ENCODE data around the gene SPATS2L. TPM values are rescaled to one million over a fixed set of nuclear protein-coding genes. Genes with fewer than 3 reads are reported as not detected.
"Not testable (repeated sequence)": the region's sequence is repeated elsewhere in the genome, so short reads cannot be mapped to it uniquely, and the experiment has no call there.

The SPATS2L gene
- total RNA-seq, 1 donor from 2014 or later: 65.6 TPM

GRCh38 chr2:200342235-200342634 is 35.7 kb downstream of the SPATS2L start:
- peaks cover 62% of the 10 kb centered on the region for H3K4me1 ChIP-seq

GRCh38 chr2:200342654-200343053 is 36.2 kb downstream of the SPATS2L start:
- no peak for TF ChIP-seq POLR2AphosphoS5 (IDR thresholded peaks at IDR 0.05; ENCODE audit: insufficient read depth in 1 of 2, low read depth in 1 of 2)
- TF ChIP-seq POLR2A (IDR thresholded peaks at IDR 0.05): no peak
- TF ChIP-seq CTCF (IDR thresholded peaks at IDR 0.05): no peak
- peaks cover 62% of the 10 kb centered on the region for H3K4me1 ChIP-seq
- H3K9me3 ChIP-seq: no peaks in the 10 kb centered on the region
- intact Hi-C loops (cut with DNase I): no loop called here
- no peaks in the 10 kb centered on the region for H3K36me3 ChIP-seq
- DNase-seq (ENCODE audit: extremely low spot score in 2 of 2): no peak
- H3K27me3 ChIP-seq: no peaks in the 10 kb centered on the region
- H3K4me3 ChIP-seq: no peak overlapping the region
- no peak overlapping the region for H3K27ac ChIP-seq

More at GRCh38 chr2:200342235-200342634, 35.7 kb downstream of the SPATS2L start:
- H3K36me3 ChIP-seq: no peaks in the 10 kb centered on the region
- no peak for DNase-seq (ENCODE audit: extremely low spot score in 2 of 2)
- no peak for TF ChIP-seq CTCF (IDR thresholded peaks at IDR 0.05)
- no peak for TF ChIP-seq POLR2A (IDR thresholded peaks at IDR 0.05)
- no peak for TF ChIP-seq POLR2AphosphoS5 (IDR thresholded peaks at IDR 0.05; ENCODE audit: insufficient read depth in 1 of 2, low read depth in 1 of 2)
- no peaks in the 10 kb centered on the region for H3K27me3 ChIP-seq
- H3K27ac ChIP-seq: no peak overlapping the region
- no peak overlapping the region for H3K4me3 ChIP-seq
- intact Hi-C loops (cut with DNase I): no loop called here
- no peaks in the 10 kb centered on the region for H3K9me3 ChIP-seq

- H3K4me3 ChIP-seq; H3K36me3 ChIP-seq; H3K27ac ChIP-seq; H3K27me3 ChIP-seq; intact Hi-C loops (cut with DNase I); DNase-seq (ENCODE audit: extremely low spot score in 2 of 2); H3K9me3 ChIP-seq: not testable (repeated sequence)
- H3K4me1 ChIP-seq: peaks cover 56% of the 10 kb centered on the region
Observed at GRCh38 chr2:200344202-200344601, 37.7 kb downstream of the SPATS2L start.

GRCh38 chr2:200345975-200346374 is 39.5 kb downstream of the SPATS2L start:
- Histone ChIP-seq H3K4me3 (no peak overlapping the region), H3K27ac (no peak overlapping the region), H3K9me3 (no peaks in the 10 kb centered on the region), H3K36me3 (no peaks in the 10 kb centered on the region), H3K27me3 (no peaks in the 10 kb centered on the region), H3K4me1 (peaks cover 57% of the 10 kb centered on the region)
- intact Hi-C loops (cut with DNase I): no loop called here
- TF ChIP-seq POLR2AphosphoS5 (IDR thresholded peaks at IDR 0.05; ENCODE audit: insufficient read depth in 1 of 2, low read depth in 1 of 2) (no peak), POLR2A (IDR thresholded peaks at IDR 0.05) (no peak)
- DNase-seq (ENCODE audit: extremely low spot score in 2 of 2): no peak

- Histone ChIP-seq H3K4me1 (peaks cover 63% of the 10 kb centered on the region), H3K36me3 (no peaks in the 10 kb centered on the region), H3K27me3 (no peaks in the 10 kb centered on the region), H3K4me3 (no peak overlapping the region), H3K9me3 (no peaks in the 10 kb centered on the region), H3K27ac (no peak overlapping the region)
- TF ChIP-seq POLR2AphosphoS5 (IDR thresholded peaks at IDR 0.05; ENCODE audit: insufficient read depth in 1 of 2, low read depth in 1 of 2) (no peak), POLR2A (IDR thresholded peaks at IDR 0.05) (no peak), CTCF (IDR thresholded peaks at IDR 0.05) (no peak)
- DNase-seq (ENCODE audit: extremely low spot score in 2 of 2): no peak
- intact Hi-C loops (cut with DNase I): no loop called here
Observed at GRCh38 chr2:200347301-200347700, 40.8 kb downstream of the SPATS2L start.

- Histone ChIP-seq H3K27me3 (no peaks in the 10 kb centered on the region), H3K9me3 (no peaks in the 10 kb centered on the region), H3K4me1 (peaks cover 70% of the 10 kb centered on the region), H3K36me3 (no peaks in the 10 kb centered on the region), H3K27ac (no peak overlapping the region), H3K4me3 (no peak overlapping the region)
- no peak for TF ChIP-seq POLR2AphosphoS5 (IDR thresholded peaks at IDR 0.05; ENCODE audit: insufficient read depth in 1 of 2, low read depth in 1 of 2)
- no peak for TF ChIP-seq CTCF (IDR thresholded peaks at IDR 0.05)
- no peak for TF ChIP-seq POLR2A (IDR thresholded peaks at IDR 0.05)
- no peak for DNase-seq (ENCODE audit: extremely low spot score in 2 of 2)
- intact Hi-C loops (cut with DNase I): no loop called here
Observed at GRCh38 chr2:200348897-200349563, 42.5 kb downstream of the SPATS2L start.
